Activated T-helper 1 cell treated with anti-CD3 and anti-CD28 coated beads, Interleukin-12 subunit alpha, Interleukin-12 subunit beta, Interleukin-2, Interleukin-4 antibody, amounts not matched to agents 30 ng/mL and 10 ng/mL and 1 ng/mL, durations not matched to agents 14 hours and 24 hours and 36 hours (primary cell): ENCODE data around the gene TET2. TPM values are rescaled to one million over a fixed set of nuclear protein-coding genes. Genes with fewer than 3 reads are reported as not detected.

ENCODE experiments used
- DNase-seq: peaks from one replicate; pipeline ENCODE4 v3.0.0; 2021; ENCODE audit warnings: low spot score
- H3K27ac Mint-ChIP-seq: one replicate; pipeline ENCODE4 v1.8.0; 2021; ENCODE audit warnings: mild to moderate bottlenecking, mixed read lengths
- H3K27me3 Mint-ChIP-seq: one replicate; pipeline ENCODE4 v1.8.0; 2022; ENCODE audit warnings: mild to moderate bottlenecking, moderate library complexity, mixed read lengths; ENCODE audit not compliant: insufficient read depth
- H3K36me3 Mint-ChIP-seq: one replicate; pipeline ENCODE4 v1.8.0; 2021; ENCODE audit warnings: low read depth, mixed read lengths
- H3K4me1 Mint-ChIP-seq: one replicate; pipeline ENCODE4 v1.8.0; 2021; ENCODE audit warnings: low read depth, mixed read lengths
- H3K4me3 Mint-ChIP-seq: one replicate; pipeline ENCODE4 v1.8.0; 2021; ENCODE audit warnings: mild to moderate bottlenecking, moderate library complexity, mixed read lengths
- H3K9me3 Mint-ChIP-seq: one replicate; pipeline ENCODE4 v1.8.0; 2021; ENCODE audit warnings: mixed read lengths
- intact Hi-C: fragments of 100-400 bp; cut with micrococcal nuclease; formaldehyde crosslinking; loops from one replicate; pipeline ENCODE4 v1.15.1; 2024
- total RNA-seq: library from RNA; stranded (reverse); gene quantifications from 2 replicates; pipeline ENCODE4 v1.2.3, GENCODE V29; 2022

The TET2 gene
- total RNA-seq, 1 donor from 2014 or later: 28.7 TPM

- H3K27me3 Mint-ChIP-seq: no peaks in the 10 kb centered on the region
- peak overlapping the region; percentile 92 for H3K4me3 Mint-ChIP-seq
- H3K27ac Mint-ChIP-seq: peak overlapping the region; percentile 98
- peaks cover 50% of the 10 kb centered on the region for H3K4me1 Mint-ChIP-seq
- peaks cover 7% of the 10 kb centered on the region for H3K36me3 Mint-ChIP-seq
- DNase-seq: no peak
- intact Hi-C loops: loop anchor here (2.0 to 5.0 kb wide), 3 partner anchors 215 to 1170 kb away; partner anchors contain the start of genes AIMP1, GSTCD, INTS12 and TBCK
- no peaks in the 10 kb centered on the region for H3K9me3 Mint-ChIP-seq
Observed at GRCh38 chr4:105147553-105148161, 981 bp downstream of the TET2 start.

DNA sequence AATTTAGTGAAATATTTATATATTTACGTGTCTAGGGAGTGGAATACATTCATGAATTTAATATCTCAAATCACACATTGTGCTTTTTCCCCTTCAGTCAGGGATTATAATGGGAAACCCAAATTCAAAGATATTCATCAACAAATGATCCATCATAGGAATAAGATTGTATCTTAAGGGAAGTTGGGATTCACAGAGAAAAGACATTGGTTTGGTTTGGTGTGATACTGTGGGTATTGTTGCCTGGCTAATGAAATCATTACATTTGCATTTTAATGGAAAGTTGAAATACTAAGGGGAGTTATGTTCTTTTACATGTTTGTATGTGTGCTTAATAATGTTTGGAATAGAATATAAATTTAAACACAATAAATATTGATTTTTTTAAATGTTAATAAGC lies 1.7 kb downstream of the TET2 start:
- intact Hi-C loops: loop anchor here (5.0 kb wide), 2 partner anchors 216 to 1169 kb away; partner anchors contain the start of genes AIMP1 and TBCK
- H3K36me3 Mint-ChIP-seq: peaks cover 9% of the 10 kb centered on the region
- H3K27me3 Mint-ChIP-seq: no peaks in the 10 kb centered on the region
- H3K27ac Mint-ChIP-seq: no peak overlapping the region
- H3K4me1 Mint-ChIP-seq: peaks cover 50% of the 10 kb centered on the region
- no peaks in the 10 kb centered on the region for H3K9me3 Mint-ChIP-seq
- peak overlapping the region; percentile 92 for H3K4me3 Mint-ChIP-seq
- no peak for DNase-seq

DNA sequence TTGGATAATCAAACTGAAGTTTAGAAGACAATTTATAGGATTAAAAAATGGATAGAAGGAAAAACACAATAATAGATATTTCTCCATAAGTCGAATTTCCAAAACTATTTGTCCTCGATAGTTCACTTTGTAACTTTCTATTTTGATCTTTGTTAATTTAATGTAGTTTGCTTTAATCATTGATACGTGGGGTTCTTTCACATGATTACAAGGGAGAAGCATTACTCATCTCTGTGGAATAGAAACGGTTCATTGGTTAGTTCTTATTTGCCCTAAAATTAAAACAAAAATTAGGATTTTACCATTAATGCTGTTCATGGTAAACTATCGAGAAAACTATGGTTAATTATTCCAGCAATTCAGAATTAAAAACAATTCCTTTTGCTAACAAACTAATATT lies 2.1 kb downstream of the TET2 start:
- Mint-ChIP-seq H3K27me3 (no peaks in the 10 kb centered on the region), H3K4me1 (peaks cover 50% of the 10 kb centered on the region), H3K4me3 (peak overlapping the region; percentile 59), H3K9me3 (no peaks in the 10 kb centered on the region), H3K36me3 (peaks cover 9% of the 10 kb centered on the region), H3K27ac (no peak overlapping the region)
- intact Hi-C loops: loop anchor here (5.0 kb wide), 2 partner anchors 216 to 1169 kb away; partner anchors contain the start of genes AIMP1 and TBCK
- DNase-seq: no peak

DNA sequence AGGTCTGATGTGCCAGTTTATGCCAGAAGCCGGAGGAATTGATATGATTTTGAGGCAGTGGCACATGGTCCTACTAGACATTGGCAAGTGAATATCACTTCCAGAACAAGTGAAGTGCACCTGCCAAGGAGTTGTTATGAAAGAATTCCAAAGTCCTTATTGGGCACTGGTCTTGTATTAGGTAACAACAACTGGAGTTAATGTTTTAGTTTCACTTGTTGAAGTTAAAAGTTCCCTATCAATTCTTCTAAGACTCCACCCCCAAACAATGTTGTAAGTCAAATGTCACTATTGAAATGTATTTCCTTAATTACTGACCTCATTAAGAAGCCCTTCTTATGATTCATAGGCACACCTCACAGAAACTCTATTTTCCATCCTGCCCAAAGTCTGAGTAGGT lies 3.1 kb downstream of the TET2 start:
- H3K4me1 Mint-ChIP-seq: peaks cover 52% of the 10 kb centered on the region
- H3K36me3 Mint-ChIP-seq: peaks cover 9% of the 10 kb centered on the region
- no peaks in the 10 kb centered on the region for H3K9me3 Mint-ChIP-seq
- H3K27me3 Mint-ChIP-seq: no peaks in the 10 kb centered on the region
- no peak overlapping the region for H3K27ac Mint-ChIP-seq
- intact Hi-C loops: loop anchor here (5.0 kb wide), 2 partner anchors 217 to 1168 kb away; partner anchors contain the start of genes AIMP1 and TBCK
- no peak for DNase-seq
- H3K4me3 Mint-ChIP-seq: peak overlapping the region; percentile 59

DNA sequence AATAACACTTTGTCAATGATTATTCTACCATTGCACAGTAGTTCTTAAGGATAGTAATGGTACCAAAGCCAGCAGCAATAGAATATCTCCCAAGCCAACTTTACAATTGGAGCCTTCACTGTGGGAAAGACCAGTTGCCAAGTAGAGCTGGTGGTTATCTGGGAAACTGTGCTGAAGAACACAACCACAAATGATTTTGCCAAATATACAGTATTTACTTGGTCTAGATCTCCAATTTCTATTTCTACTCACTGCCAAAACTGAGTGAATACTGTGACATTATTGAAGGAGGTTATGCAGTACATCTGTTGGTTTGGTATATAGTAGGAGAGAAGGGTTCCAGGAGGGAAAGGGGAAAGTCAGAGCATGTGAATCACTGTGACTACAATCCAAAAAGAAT lies 3.8 kb downstream of the TET2 start:
- H3K27ac Mint-ChIP-seq: no peak overlapping the region
- intact Hi-C loops: no loop called here
- H3K27me3 Mint-ChIP-seq: no peaks in the 10 kb centered on the region
- H3K4me1 Mint-ChIP-seq: peaks cover 53% of the 10 kb centered on the region
- no peak for DNase-seq
- no peak overlapping the region for H3K4me3 Mint-ChIP-seq
- H3K9me3 Mint-ChIP-seq: no peaks in the 10 kb centered on the region
- peaks cover 14% of the 10 kb centered on the region for H3K36me3 Mint-ChIP-seq

GRCh38 chr4:105153749-105154148 lies 7.1 kb downstream of the TET2 start:
- DNase-seq: no peak
- no peaks in the 10 kb centered on the region for H3K27me3 Mint-ChIP-seq
- no peak overlapping the region for H3K27ac Mint-ChIP-seq
- no peaks in the 10 kb centered on the region for H3K9me3 Mint-ChIP-seq
- no peak overlapping the region for H3K4me3 Mint-ChIP-seq
- peaks cover 10% of the 10 kb centered on the region for H3K36me3 Mint-ChIP-seq
- peaks cover 41% of the 10 kb centered on the region for H3K4me1 Mint-ChIP-seq
- intact Hi-C loops: no loop called here

DNA sequence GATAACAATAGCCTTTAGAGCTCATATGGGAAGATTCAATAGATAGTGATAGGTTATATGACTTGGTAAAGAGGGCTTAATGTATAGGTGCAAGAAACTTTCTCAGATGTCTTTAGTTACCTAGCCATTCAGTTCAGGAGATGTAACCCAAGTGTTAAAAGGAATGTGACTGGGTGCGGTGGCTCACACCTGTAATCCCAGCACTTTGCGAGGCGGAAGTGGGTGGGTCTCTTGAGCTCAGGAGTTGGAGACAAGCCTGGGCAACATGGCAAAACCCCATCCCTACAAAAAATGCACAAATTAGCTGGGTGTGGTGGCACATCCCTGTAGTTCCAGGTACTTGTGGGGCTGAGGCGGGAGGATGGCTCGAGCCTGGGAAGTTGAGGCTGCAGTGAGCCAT lies 7.9 kb downstream of the TET2 start:
- no peaks in the 10 kb centered on the region for H3K27me3 Mint-ChIP-seq
- peaks cover 12% of the 10 kb centered on the region for H3K36me3 Mint-ChIP-seq
- H3K27ac Mint-ChIP-seq: no peak overlapping the region
- H3K4me1 Mint-ChIP-seq: peaks cover 34% of the 10 kb centered on the region
- H3K4me3 Mint-ChIP-seq: no peak overlapping the region
- no peak for DNase-seq
- H3K9me3 Mint-ChIP-seq: no peaks in the 10 kb centered on the region
- intact Hi-C loops: no loop called here

GRCh38 chr4:105155426-105155825 lies 8.8 kb downstream of the TET2 start:
- Mint-ChIP-seq H3K9me3 (no peaks in the 10 kb centered on the region), H3K27ac (no peak overlapping the region), H3K36me3 (peaks cover 13% of the 10 kb centered on the region), H3K4me3 (no peak overlapping the region), H3K27me3 (no peaks in the 10 kb centered on the region), H3K4me1 (peaks cover 27% of the 10 kb centered on the region)
- intact Hi-C loops: no loop called here
- no peak for DNase-seq

DNA sequence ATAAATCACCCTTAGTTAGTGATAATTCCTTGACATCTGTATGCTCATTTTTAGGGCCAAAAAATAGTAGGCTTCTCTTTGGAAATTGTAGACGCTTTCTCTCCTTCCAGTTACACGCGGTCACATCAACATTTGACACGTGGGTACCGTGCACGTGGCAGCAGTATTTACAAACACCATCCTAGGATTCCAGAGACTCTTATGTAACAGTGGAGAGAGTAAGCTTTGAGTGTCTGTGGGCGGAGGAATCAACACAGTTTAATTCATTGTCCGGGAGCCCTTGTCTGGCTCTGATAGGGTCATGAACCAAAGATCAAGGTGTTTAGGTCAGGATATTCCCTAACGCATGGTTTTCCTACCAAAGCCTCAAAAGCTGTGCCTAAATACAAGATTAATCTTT lies 12.2 kb downstream of the TET2 start:
- Mint-ChIP-seq H3K27me3 (no peaks in the 10 kb centered on the region), H3K27ac (no peak overlapping the region), H3K36me3 (peaks cover 10% of the 10 kb centered on the region), H3K4me3 (no peak overlapping the region), H3K4me1 (peaks cover 29% of the 10 kb centered on the region), H3K9me3 (no peaks in the 10 kb centered on the region)
- DNase-seq: no peak
- intact Hi-C loops: no loop called here

- intact Hi-C loops: no loop called here
- Mint-ChIP-seq H3K36me3 (peaks cover 7% of the 10 kb centered on the region), H3K27ac (no peak overlapping the region), H3K4me1 (peaks cover 18% of the 10 kb centered on the region), H3K27me3 (no peaks in the 10 kb centered on the region), H3K4me3 (no peak overlapping the region), H3K9me3 (no peaks in the 10 kb centered on the region)
- no peak for DNase-seq
Observed at GRCh38 chr4:105162123-105162796, 15.6 kb downstream of the TET2 start.

DNA sequence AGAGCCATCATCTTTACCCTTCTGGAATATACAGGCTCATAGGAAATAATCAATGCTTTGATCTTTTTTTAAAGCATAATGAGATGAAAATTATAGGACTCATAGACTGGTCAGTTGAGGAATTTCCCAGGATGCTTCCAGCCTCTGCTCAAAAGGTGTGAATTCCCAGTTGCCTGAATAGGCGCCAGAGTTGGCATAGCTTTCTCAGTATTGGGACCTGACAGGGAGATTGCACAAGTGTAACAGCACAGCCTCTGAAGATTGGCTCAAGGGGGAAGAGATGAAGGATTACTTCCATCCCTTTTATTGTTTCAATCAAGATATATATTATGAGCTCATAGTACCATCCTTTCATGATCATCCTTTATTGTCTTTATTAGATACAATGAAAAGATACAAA lies 17.9 kb downstream of the TET2 start:
- peaks cover 14% of the 10 kb centered on the region for H3K4me1 Mint-ChIP-seq
- no peak overlapping the region for H3K27ac Mint-ChIP-seq
- DNase-seq: no peak
- intact Hi-C loops: no loop called here
- H3K9me3 Mint-ChIP-seq: no peaks in the 10 kb centered on the region
- no peak overlapping the region for H3K4me3 Mint-ChIP-seq
- peaks cover 15% of the 10 kb centered on the region for H3K36me3 Mint-ChIP-seq
- no peaks in the 10 kb centered on the region for H3K27me3 Mint-ChIP-seq

GRCh38 chr4:105166066-105166465 lies 19.4 kb downstream of the TET2 start:
- no peak for DNase-seq

GRCh38 chr4:105170711-105171110 lies 24.0 kb downstream of the TET2 start:
- H3K4me3 Mint-ChIP-seq: no peak overlapping the region
- no peaks in the 10 kb centered on the region for H3K27me3 Mint-ChIP-seq
- intact Hi-C loops: no loop called here
- peaks cover 41% of the 10 kb centered on the region for H3K36me3 Mint-ChIP-seq
- no peak for DNase-seq
- H3K9me3 Mint-ChIP-seq: peaks cover 16% of the 10 kb centered on the region
- H3K4me1 Mint-ChIP-seq: no peaks in the 10 kb centered on the region
- H3K27ac Mint-ChIP-seq: no peak overlapping the region

More at GRCh38 chr4:105166066-105166465, 19.4 kb downstream of the TET2 start:
- intact Hi-C loops: no loop called here
- H3K4me3 Mint-ChIP-seq: no peak overlapping the region
- peaks cover 14% of the 10 kb centered on the region for H3K4me1 Mint-ChIP-seq
- H3K27me3 Mint-ChIP-seq: no peaks in the 10 kb centered on the region
- H3K27ac Mint-ChIP-seq: no peak overlapping the region
- peaks cover 19% of the 10 kb centered on the region for H3K36me3 Mint-ChIP-seq
- H3K9me3 Mint-ChIP-seq: no peaks in the 10 kb centered on the region
